ENCODE measurements around the gene CNOT6. TPM values are rescaled to one million over a fixed set of nuclear protein-coding genes. Genes with fewer than 3 reads are reported as not detected.
A peak's percentile ranks its signal among the peaks of the same experiment; 100 is the strongest.

Gene CNOT6
- total RNA-seq, 4 donors from 2014 or later: 14.0 to 21.0 (median 17.2) TPM

DNA sequence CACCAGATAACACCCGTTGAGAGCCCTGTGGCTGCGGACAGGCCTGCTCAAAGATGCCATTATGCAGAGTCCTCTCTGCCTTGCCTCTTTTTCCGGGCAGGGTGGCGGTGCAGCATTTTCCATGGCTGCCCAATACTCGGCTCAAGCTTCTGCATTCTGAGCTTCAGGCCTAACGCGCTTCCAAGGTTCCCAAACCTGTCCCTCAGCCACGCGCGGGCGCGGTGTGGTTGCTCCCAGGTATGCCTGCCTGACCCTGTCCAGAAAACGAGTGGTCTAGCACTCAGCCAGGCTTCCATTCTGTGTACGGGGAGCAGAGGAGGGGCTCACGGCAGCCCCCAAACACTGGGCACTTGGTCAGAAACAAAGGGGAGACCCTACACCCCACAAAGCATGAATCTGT is 27.9 kb upstream of the CNOT6 start:
- no peaks in the 10 kb centered on the region for H3K27me3 ChIP-seq
- H3K9me3 ChIP-seq: no peaks in the 10 kb centered on the region
- H3K4me3 ChIP-seq (replicated peaks in 1 of 3): no peak overlapping the region
- TF ChIP-seq POLR2A (IDR thresholded peaks at IDR 0.05): no peak
- TF ChIP-seq, protein P1, sequence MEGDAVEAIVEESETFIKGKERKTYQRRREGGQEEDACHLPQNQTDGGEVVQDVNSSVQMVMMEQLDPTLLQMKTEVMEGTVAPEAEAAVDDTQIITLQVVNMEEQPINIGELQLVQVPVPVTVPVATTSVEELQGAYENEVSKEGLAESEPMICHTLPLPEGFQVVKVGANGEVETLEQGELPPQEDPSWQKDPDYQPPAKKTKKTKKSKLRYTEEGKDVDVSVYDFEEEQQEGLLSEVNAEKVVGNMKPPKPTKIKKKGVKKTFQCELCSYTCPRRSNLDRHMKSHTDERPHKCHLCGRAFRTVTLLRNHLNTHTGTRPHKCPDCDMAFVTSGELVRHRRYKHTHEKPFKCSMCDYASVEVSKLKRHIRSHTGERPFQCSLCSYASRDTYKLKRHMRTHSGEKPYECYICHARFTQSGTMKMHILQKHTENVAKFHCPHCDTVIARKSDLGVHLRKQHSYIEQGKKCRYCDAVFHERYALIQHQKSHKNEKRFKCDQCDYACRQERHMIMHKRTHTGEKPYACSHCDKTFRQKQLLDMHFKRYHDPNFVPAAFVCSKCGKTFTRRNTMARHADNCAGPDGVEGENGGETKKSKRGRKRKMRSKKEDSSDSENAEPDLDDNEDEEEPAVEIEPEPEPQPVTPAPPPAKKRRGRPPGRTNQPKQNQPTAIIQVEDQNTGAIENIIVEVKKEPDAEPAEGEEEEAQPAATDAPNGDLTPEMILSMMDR (IDR thresholded peaks at IDR 0.05): no peak
- no peaks in the 10 kb centered on the region for H3K36me3 ChIP-seq
- no peak overlapping the region for H3K27ac ChIP-seq
- DNase-seq: no peak
- 94 to 98% methylated on average over 8 to 14 of the region's 15 CpGs for whole genome bisulfite sequencing, 2 donors
- intact Hi-C loops (cut with DNase I): loop anchor here (10.0 kb wide), 1 partner anchor 112 kb away; the partner anchor contains the start of gene GFPT2
- H3K4me1 ChIP-seq: peaks cover 0 to 14% of the 10 kb centered on the region in 2 donors

DNA sequence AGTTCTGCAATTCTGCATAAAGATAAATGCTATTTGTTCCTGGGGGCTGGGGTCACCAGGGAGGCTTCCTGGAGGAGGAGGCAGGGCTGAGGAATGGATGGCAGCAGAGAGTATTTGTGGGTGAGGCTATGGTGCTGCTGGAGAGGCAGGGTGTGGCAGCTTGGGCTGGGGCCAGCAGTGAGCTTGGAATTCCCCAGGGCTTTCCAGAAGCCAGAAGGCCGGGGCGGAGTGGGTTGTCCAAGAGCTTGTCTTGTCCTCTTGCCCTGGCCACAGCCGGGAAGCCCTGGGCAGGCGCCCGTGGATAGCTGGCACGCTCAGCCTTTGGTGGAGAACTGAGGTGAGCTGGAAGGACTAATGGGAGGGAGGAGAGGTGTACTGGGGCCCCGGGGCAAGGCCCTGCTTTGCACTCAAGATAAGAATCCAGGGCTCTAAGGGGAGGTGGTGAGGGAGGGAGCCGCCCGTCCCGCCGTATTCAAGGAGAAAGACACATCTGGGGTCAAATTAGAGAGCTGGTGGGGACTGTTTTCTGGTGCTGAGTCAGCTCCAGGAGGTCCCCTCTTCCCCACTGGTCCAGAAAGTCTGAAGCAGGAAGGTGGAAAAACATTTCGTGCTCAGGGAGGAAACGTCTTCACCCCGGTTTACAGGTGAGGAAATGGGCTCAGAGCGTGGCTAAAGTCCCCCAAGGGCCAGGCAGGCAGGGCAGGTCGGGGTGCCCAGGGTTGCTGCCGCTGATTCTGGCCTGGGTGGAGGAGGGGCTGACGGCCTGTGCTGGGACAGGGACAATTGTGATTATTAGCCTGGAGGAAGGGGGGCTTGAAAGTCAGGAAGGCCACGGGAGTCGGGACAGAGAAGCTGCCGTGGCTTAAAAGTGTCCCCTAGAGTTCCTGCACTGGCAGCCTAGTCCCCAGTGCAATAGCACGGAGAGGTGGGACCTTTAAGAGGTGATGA is 26.9 kb upstream of the CNOT6 start:
- no peaks in the 10 kb centered on the region for H3K36me3 ChIP-seq
- 41 to 46% methylated on average over 21 to 22 of the region's 22 CpGs for WGBS, 2 donors
- no peaks in the 10 kb centered on the region for H3K9me3 ChIP-seq
- TF ChIP-seq POLR2A (IDR thresholded peaks at IDR 0.05): no peak
- TF ChIP-seq, protein P1 (IDR thresholded peaks at IDR 0.05): no peak
- peak; percentile 79 for DNase-seq
- intact Hi-C loops (cut with DNase I): loop anchor here (10.0 kb wide), 1 partner anchor 113 kb away; the partner anchor contains the start of gene GFPT2
- H3K27me3 ChIP-seq: no peaks in the 10 kb centered on the region
- H3K4me3 ChIP-seq (replicated peaks in 1 of 3): no peak overlapping the region
- H3K4me1 ChIP-seq: peaks cover 0 to 14% of the 10 kb centered on the region in 2 donors
- no peak overlapping the region for H3K27ac ChIP-seq

DNA sequence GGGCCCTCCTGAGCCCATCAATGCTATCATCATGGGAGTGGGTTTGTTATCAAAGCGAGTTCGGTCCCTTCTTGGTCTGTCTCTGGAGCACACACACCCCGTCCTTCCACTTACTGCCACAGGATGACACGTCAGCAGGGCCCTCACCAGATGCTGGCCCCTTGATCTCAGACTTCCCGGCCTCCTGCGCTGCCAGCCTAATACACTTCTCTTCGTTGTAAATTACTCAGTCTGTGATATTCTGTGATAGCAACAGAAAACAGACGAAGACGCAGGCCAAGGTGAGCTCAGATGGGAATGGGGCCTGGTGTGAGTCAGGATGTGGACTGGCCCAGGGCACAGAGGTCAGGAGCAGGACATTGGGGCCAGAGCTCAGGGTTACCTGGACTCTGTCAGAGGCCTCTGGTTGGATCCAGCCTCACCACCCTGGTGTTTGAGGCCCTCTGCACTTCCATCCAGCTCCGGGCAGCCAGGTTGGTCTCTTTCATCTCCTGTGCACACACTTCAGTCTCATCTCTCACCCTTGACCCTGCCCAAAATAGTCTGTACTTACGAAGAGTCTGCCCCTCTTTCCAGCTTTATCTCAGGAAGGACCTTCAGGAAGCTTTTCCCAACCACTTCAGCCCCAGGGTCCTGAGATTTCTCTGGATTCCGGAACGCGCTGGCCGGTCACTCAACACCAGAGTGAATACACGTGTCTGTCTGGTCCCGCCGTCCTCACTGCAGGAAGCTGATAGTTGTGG is 26.0 kb upstream of the CNOT6 start:
- intact Hi-C loops (cut with DNase I): loop anchor here (10.0 kb wide), 1 partner anchor 113 kb away; the partner anchor contains the start of gene GFPT2

DNA sequence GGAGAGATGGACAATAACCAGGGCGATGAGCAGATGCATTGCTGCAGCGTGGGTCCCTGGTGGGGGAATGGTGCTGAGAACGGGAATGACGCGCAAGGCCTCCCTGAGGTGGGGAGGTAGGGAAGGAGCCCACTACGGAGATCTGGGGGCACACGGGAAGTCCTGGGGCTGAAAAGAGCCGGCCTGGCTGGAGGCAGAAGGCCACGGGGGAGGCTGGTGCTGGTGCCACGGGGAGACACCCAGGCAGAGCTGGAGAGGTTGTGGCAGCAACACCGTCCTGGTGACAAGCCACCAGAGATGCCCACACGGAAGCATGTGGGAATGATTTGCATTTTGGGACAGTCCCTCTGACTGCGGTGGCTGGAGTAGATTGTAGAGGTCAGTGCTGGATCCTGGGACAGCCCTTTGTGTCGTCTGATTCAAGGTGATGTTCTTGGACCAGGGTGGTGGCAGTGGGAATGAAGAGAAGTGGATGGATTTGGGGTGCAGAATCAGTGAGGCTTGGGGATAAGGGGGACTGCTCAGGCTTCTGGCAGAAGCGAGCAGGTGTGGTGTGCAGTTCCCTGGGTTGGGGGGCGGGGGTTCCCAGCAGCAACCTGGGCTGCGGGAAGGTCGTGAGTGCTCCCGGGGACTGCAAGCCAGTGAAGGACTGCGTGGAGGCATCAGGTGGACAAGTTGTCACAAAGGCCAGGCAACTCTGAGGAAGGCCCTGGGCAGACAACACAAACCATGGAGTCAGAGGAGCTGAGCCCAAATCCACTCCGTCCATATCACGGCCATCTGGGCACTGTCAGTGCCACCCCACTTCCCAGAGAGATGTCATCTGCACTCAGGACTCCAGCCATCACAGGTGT is 25.2 kb upstream of the CNOT6 start:
- no peak overlapping the region for H3K4me3 ChIP-seq (replicated peaks in 1 of 3)
- no peak overlapping the region for H3K27ac ChIP-seq
- no peak for TF ChIP-seq POLR2A (IDR thresholded peaks at IDR 0.05)
- TF ChIP-seq, protein P1 (IDR thresholded peaks at IDR 0.05): no peak
- WGBS, 2 donors: 85 to 86% methylated on average over 22 of the region's 22 CpGs
- no peaks in the 10 kb centered on the region for H3K36me3 ChIP-seq
- H3K4me1 ChIP-seq: peaks cover 0 to 14% of the 10 kb centered on the region in 2 donors
- no peak for DNase-seq
- H3K9me3 ChIP-seq: no peaks in the 10 kb centered on the region
- H3K27me3 ChIP-seq: no peaks in the 10 kb centered on the region
- intact Hi-C loops (cut with DNase I): loop anchor here (10.0 kb wide), 1 partner anchor 114 kb away; the partner anchor contains the start of gene GFPT2

More for the DNA sequence above, 26.0 kb upstream of the CNOT6 start:
- H3K9me3 ChIP-seq: no peaks in the 10 kb centered on the region
- no peak for DNase-seq
- no peaks in the 10 kb centered on the region for H3K27me3 ChIP-seq
- H3K4me3 ChIP-seq (replicated peaks in 1 of 3): no peak overlapping the region
- peaks cover 0 to 14% of the 10 kb centered on the region in 2 donors for H3K4me1 ChIP-seq
- 93 to 96% methylated on average over 18 of the region's 18 CpGs for WGBS, 2 donors
- no peak overlapping the region for H3K27ac ChIP-seq
- H3K36me3 ChIP-seq: no peaks in the 10 kb centered on the region
- TF ChIP-seq POLR2A (IDR thresholded peaks at IDR 0.05): no peak
- TF ChIP-seq, protein P1 (IDR thresholded peaks at IDR 0.05): no peak

All from thyroid gland (tissue), 4 donors.